ENCODE results near the gene NFATC3.

The NFATC3 gene

DNA sequence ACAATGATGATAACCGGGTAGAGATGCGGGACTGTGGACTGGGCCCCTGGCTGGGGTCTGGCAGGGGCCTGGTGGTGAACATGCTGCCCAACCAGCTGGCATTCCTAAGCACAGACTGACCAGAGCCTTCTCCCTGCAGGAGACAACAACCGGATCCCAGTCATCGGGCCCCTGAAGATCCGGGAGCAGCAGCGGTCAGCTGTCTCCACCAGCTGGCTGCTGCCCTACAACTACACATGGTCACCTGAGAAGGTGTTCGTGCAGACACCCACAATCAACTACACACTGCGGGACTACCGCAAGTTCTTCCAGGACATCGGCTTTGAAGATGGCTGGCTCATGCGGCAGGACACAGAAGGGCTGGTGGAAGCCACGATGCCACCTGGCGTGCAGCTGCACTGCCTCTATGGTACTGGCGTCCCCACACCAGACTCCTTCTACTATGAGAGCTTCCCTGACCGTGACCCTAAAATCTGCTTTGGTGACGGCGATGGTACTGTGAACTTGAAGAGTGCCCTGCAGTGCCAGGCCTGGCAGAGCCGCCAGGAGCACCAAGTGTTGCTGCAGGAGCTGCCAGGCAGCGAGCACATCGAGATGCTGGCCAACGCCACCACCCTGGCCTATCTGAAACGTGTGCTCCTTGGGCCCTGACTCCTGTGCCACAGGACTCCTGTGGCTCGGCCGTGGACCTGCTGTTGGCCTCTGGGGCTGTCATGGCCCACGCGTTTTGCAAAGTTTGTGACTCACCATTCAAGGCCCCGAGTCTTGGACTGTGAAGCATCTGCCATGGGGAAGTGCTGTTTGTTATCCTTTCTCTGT is 174.0 kb downstream of the NFATC3 start:
- H3K4me3 ChIP-seq (ENCODE audit: low read depth, low read length), result no peak overlapping the region
- TF ChIP-seq MYC (IDR thresholded peaks at IDR 0.05; ENCODE audit: low read depth, low read length) (no peak), POLR2A (IDR thresholded peaks at IDR 0.05; ENCODE audit: extremely low read depth, insufficient read length) (no peak)
- TF ChIP-seq, protein P1, sequence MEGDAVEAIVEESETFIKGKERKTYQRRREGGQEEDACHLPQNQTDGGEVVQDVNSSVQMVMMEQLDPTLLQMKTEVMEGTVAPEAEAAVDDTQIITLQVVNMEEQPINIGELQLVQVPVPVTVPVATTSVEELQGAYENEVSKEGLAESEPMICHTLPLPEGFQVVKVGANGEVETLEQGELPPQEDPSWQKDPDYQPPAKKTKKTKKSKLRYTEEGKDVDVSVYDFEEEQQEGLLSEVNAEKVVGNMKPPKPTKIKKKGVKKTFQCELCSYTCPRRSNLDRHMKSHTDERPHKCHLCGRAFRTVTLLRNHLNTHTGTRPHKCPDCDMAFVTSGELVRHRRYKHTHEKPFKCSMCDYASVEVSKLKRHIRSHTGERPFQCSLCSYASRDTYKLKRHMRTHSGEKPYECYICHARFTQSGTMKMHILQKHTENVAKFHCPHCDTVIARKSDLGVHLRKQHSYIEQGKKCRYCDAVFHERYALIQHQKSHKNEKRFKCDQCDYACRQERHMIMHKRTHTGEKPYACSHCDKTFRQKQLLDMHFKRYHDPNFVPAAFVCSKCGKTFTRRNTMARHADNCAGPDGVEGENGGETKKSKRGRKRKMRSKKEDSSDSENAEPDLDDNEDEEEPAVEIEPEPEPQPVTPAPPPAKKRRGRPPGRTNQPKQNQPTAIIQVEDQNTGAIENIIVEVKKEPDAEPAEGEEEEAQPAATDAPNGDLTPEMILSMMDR (IDR thresholded peaks at IDR 0.05; ENCODE audit: low read depth, low read length), result no peak
- TF ChIP-seq, protein P2, sequence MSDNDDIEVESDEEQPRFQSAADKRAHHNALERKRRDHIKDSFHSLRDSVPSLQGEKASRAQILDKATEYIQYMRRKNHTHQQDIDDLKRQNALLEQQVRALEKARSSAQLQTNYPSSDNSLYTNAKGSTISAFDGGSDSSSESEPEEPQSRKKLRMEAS (IDR thresholded peaks at IDR 0.05; ENCODE audit: low read depth, low read length), result no peak
- DNase-seq (ENCODE audit: low read depth), result peak; percentile 49

DNA sequence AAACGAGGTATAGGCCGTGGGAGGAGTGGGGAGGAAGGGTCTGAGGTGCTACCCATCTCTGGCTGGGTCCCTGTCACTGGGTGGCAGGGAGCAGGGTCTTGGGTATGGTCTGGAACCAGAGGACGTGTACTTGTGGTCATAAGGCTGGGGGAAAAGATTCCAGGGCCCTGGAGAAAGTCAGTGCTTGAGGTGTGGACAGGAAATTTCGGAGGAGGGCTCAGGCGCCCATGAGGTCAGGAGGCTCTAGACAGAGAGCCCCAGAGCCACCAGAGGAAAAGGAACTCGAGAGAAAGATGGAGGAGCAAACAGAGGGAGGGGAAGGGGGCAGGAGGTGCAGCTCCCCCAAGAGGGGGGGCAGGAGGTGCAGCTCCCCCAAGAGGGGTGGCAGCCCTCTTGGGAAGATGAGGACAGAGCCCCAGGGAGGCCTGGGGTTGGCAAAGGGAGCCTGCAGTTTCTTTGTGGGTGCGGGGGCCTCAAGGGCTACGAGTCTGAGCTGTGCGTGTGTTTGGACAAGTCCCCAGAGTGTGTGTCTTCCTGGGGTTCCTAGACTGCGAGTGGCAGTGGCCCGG is 178.5 kb downstream of the NFATC3 start:
- no peak for DNase-seq (ENCODE audit: low read depth)
- TF ChIP-seq, protein P2 (IDR thresholded peaks at IDR 0.05; ENCODE audit: low read depth, low read length), result no peak
- H3K4me3 ChIP-seq (ENCODE audit: low read depth, low read length), result peak overlapping the region; percentile 54

DNA sequence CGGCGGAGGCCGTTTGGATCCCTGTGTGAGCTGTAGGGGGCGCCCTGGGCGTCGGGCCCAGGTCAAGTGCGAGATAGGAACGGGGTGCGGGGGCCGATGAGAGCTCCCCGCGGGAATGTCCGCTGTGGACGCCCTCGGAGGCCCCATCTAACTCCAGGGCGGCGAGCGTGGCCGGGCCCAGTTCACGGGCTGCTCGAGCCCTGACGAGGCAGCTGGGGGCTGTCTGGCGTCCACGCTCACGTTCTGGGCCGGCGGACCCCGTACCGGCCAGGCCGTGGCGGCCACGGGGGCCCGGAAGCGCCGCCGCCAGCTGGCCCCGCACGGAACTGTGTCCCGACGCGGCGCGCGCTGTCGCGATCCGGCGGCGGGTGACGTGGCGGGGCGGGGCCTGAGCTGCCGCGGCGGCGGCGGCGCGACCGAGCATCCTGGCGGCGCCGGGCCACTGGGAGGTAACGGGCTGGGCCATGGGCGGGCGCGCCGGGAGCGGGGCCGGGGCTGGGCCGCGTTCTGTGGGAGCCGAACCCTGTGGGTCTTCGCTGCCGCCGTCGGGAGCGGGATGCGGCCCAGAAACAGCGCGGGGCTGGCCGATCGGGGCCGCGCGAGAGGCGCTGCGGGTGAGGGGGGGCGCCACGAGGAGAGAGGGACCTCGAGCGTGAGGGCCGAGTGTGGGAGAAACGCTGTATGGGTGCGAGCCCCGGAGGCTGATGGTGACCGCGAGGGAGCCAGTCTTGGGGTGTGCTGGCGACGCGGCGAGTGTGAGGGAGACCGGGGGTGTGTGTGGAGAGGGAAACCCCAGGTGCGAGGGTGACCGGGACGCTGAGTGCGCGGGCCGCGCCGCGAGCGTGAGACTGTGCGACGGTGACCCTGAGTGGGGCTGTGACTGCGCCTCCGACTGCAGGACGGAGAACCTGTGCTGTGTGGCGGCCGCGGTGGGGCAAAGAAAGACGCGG is 179.2 kb downstream of the NFATC3 start, which contains the start of gene SLC7A6:
Gene SLC7A6 (plus strand): TSS at position 399 of the 950 bp plus-strand sequence. CDS start 10,201 bp downstream, outside the sequence.
- TF ChIP-seq POLR2A (IDR thresholded peaks at IDR 0.05; ENCODE audit: extremely low read depth, insufficient read length) (peak; percentile 55), MYC (IDR thresholded peaks at IDR 0.05; ENCODE audit: low read depth, low read length) (peak; percentile 31; the same call in 1 of the 2 replicates)
- TF ChIP-seq, protein P2 (IDR thresholded peaks at IDR 0.05; ENCODE audit: low read depth, low read length), result peak; percentile 50
- TF ChIP-seq, protein P1 (IDR thresholded peaks at IDR 0.05; ENCODE audit: low read depth, low read length), result peak; percentile 72
- peak within 1 kb of the TSS; percentile 87 for H3K4me3 ChIP-seq (ENCODE audit: low read depth, low read length)
- peak; percentile 88 for DNase-seq (ENCODE audit: low read depth)

DNA sequence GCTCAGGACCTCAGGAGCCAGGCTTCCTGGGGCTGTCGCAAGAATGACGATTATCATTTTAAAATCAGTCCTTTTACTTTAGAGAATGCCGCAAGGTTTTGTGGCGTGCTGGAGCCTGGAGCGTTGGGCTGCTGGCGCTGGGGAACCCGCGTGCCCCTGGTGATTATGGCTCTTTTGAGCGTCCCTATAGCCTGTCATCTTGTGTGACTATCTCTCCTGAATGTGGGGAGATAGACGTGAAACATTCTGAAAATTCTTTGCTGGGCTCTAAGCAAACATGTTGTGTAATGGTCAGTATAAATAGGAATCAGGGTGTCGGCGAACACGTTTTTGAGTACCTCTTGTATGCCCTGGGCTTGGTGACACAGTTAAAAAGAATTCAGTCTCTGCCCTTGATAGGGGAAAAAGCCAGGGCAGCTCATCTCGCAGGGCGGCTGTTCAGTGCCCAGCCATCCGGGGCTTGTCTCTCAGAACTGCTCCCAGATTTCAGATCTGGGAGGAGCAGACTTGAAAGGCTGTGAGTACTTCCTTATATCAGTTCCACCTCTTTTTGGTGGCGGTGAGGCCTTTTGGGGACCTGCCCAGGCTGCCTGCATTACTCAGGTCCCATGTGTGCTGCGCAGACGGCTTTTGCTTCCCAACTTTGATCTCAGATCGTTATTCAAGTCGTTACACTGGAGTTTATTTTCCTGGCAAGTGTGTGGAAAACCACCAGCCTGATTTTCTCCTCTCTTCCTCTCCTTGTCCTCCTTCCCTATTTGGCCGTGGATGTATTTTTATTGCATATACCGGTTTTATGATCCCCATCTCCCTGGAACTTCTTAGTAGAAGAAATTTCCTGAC is 180.1 kb downstream of the NFATC3 start:
- no peak for TF ChIP-seq MYC (IDR thresholded peaks at IDR 0.05; ENCODE audit: low read depth, low read length)
- TF ChIP-seq, protein P1 (IDR thresholded peaks at IDR 0.05; ENCODE audit: low read depth, low read length), result no peak
- TF ChIP-seq, protein P2 (IDR thresholded peaks at IDR 0.05; ENCODE audit: low read depth, low read length), result no peak; the same call in 1 of the 2 replicates
- TF ChIP-seq POLR2A (IDR thresholded peaks at IDR 0.05; ENCODE audit: extremely low read depth, insufficient read length), result no peak
- peak; percentile 87 for DNase-seq (ENCODE audit: low read depth)

DNA sequence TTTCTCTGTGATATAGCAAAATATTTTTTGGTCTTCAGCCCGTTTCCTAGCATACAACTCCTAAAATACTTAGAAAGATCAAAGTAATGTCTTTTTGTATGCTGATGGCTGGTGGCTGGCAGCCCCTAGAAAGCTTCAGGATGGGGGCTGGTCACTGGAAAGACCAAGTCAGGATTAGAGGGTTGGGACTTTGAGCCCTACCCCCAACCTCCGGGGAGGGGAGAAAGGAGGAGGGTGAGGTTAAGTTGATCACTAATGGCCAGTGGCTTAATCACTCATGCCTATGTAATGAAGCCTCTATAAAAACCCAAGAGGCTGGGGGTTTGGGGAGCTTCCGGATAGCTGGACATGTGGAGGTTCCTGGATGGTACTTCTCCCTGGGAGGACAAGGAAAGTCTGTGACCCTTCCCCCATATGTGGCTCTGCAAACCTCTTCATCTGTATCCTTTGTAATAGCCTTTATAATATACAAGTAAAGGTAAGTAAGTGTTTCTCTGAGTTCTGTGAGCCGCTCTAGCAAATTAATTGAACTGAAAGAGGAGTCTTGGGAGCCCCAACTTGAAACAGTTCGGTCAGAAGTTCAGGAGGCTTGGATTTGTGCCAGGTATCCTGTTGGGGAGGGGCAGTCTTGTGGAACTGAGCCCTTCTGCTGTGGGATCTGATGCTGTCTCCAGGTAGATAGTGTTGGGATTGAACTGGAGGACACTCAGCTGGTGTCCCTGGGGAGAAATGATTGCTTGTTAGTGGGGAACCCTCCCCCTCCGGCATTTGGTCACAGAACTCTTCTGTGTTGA is 182.6 kb downstream of the NFATC3 start:
- TF ChIP-seq MYC (IDR thresholded peaks at IDR 0.05; ENCODE audit: low read depth, low read length) (no peak), POLR2A (IDR thresholded peaks at IDR 0.05; ENCODE audit: extremely low read depth, insufficient read length) (no peak)
- TF ChIP-seq, protein P1 (IDR thresholded peaks at IDR 0.05; ENCODE audit: low read depth, low read length), result no peak
- TF ChIP-seq, protein P2 (IDR thresholded peaks at IDR 0.05; ENCODE audit: low read depth, low read length), result no peak
- no peak for DNase-seq (ENCODE audit: low read depth)
- H3K4me3 ChIP-seq (ENCODE audit: low read depth, low read length), result no peak overlapping the region

More for the DNA sequence above, 180.1 kb downstream of the NFATC3 start:
- peak overlapping the region; percentile 87 for H3K4me3 ChIP-seq (ENCODE audit: low read depth, low read length)
